GM19468 (cell line): ENCODE measurements around the gene DNAJA3.
A peak's percentile ranks its signal among the peaks of the same experiment; 100 is the strongest.

Source experiments
- ATAC-seq: cut with Tn5 transposase; IDR thresholded peaks from one replicate; pipeline ENCODE4 v1.9.1; 2021; ENCODE audit warnings: mild to moderate bottlenecking, moderate library complexity, moderate number of reproducible peaks; ENCODE audit not compliant: unreplicated experiment; ENCODE audit errors: extremely low read depth

DNAJA3 gene

GRCh38 chr16:4500272-4500671, 74.6 kb downstream of the DNAJA3 start:
- ATAC-seq: no peak

GRCh38 chr16:4501071-4501478, 75.4 kb downstream of the DNAJA3 start:
- ATAC-seq: no peak

GRCh38 chr16:4505356-4506147, 79.9 kb downstream of the DNAJA3 start:
- peak; percentile 41 for ATAC-seq
